Ascending aorta (tissue), 2 donors: ENCODE results near the gene TSPAN18. TPM values are rescaled to one million over a fixed set of nuclear protein-coding genes. Genes with fewer than 3 reads are reported as not detected.

Experiments used
- DNase-seq, 2 donors: peaks; one replicate each; pipeline ENCODE4 v3.0.0-alpha.2; 2019; ENCODE audit warnings: low spot score in 2 of 2
- H3K27ac ChIP-seq, 2 donors: fragments of 200-600 bp; sonication (generic); one replicate each; pipeline ENCODE4 v1.5.1; 2016 to 2017; ENCODE audit warnings: mild to moderate bottlenecking in 1 of 2
- H3K27me3 ChIP-seq: fragments of 200-600 bp; sonication (generic); one replicate; pipeline ENCODE4 v1.5.1; 2017
- H3K36me3 ChIP-seq, 2 donors: fragments of 200-600 bp; sonication (generic); one replicate each; pipeline ENCODE4 v1.5.1; 2016
- H3K4me1 ChIP-seq, 2 donors: fragments of 200-600 bp; sonication (generic); one replicate each; pipeline ENCODE4 v1.5.1; 2016 to 2017; ENCODE audit warnings: mild to moderate bottlenecking in 1 of 2
- H3K4me3 ChIP-seq, 2 donors: fragments of 200-600 bp; sonication (generic); one replicate each; pipeline ENCODE4 v1.5.1; 2016 to 2017; ENCODE audit warnings: mild to moderate bottlenecking in 1 of 2
- H3K9me3 ChIP-seq, 2 donors: fragments of 200-600 bp; sonication (generic); one replicate each; pipeline ENCODE4 v1.5.1; 2016
- intact Hi-C: fragments of 100-400 bp; cut with DNase I; formaldehyde crosslinking; loops from one replicate; pipeline ENCODE4 v1.15.1; 2023
- total RNA-seq: library from RNA; depleted of rRNA; stranded (reverse); fragments of >200 nt; gene quantifications from one replicate; pipeline ENCODE4 v1.1.0, GENCODE V29; 2016
- TF ChIP-seq, protein P1 (sequence below), 3 experiments: fragments of 200-600 bp in 2 of 3; fragments of 450-650 bp in 1 of 3; sonication (generic) in 2 of 3; IDR thresholded peaks; one replicate each; pipeline ENCODE4 v1.5.1; 2016 to 2019; ENCODE audit warnings: antibody characterized with exemption in 3 of 3, mild to moderate bottlenecking in 1 of 3, moderate library complexity in 1 of 3

Gene TSPAN18
- total RNA-seq, 1 donor from 2014 or later = 21.3 TPM

DNA sequence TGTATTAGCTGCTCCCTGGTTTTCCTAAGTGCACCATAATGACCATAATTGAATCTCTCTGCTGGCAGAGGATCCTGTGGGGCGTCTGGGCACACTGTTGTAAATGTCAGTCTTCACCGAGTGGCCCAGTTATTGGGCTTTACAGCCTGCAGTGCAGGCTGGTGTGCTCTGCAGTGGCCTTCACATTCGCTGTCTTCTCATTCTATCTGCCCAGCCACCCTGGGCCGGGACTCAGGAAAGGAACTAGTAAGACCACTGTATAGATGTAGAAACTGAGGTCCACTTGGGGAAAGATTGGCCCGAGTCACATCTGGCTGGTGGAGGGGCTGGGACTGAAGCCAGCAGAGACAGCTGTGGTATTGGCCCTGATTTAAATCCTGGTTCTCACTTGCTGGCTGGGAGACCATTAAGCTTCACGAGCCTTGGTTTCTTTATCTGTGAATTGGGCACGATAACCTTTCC lies 49.3 kb downstream of the TSPAN18 start:
- H3K9me3 ChIP-seq = no peaks in the 10 kb centered on the region
- no peaks in the 10 kb centered on the region for H3K27me3 ChIP-seq
- H3K4me3 ChIP-seq = no peak overlapping the region
- TF ChIP-seq, protein P1, sequence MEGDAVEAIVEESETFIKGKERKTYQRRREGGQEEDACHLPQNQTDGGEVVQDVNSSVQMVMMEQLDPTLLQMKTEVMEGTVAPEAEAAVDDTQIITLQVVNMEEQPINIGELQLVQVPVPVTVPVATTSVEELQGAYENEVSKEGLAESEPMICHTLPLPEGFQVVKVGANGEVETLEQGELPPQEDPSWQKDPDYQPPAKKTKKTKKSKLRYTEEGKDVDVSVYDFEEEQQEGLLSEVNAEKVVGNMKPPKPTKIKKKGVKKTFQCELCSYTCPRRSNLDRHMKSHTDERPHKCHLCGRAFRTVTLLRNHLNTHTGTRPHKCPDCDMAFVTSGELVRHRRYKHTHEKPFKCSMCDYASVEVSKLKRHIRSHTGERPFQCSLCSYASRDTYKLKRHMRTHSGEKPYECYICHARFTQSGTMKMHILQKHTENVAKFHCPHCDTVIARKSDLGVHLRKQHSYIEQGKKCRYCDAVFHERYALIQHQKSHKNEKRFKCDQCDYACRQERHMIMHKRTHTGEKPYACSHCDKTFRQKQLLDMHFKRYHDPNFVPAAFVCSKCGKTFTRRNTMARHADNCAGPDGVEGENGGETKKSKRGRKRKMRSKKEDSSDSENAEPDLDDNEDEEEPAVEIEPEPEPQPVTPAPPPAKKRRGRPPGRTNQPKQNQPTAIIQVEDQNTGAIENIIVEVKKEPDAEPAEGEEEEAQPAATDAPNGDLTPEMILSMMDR (IDR thresholded peaks at IDR 0.05) = no peak
- peak in 1 of 2 donors; percentile 41 for DNase-seq
- no peak overlapping the region for H3K27ac ChIP-seq
- intact Hi-C loops = loop anchor here (2.0 kb wide), 1 partner anchor 49 kb away; the partner anchor contains the start of gene TSPAN18
- H3K36me3 ChIP-seq = no peaks in the 10 kb centered on the region
- H3K4me1 ChIP-seq = peaks cover 0 to 11% of the 10 kb centered on the region in 2 donors

DNA sequence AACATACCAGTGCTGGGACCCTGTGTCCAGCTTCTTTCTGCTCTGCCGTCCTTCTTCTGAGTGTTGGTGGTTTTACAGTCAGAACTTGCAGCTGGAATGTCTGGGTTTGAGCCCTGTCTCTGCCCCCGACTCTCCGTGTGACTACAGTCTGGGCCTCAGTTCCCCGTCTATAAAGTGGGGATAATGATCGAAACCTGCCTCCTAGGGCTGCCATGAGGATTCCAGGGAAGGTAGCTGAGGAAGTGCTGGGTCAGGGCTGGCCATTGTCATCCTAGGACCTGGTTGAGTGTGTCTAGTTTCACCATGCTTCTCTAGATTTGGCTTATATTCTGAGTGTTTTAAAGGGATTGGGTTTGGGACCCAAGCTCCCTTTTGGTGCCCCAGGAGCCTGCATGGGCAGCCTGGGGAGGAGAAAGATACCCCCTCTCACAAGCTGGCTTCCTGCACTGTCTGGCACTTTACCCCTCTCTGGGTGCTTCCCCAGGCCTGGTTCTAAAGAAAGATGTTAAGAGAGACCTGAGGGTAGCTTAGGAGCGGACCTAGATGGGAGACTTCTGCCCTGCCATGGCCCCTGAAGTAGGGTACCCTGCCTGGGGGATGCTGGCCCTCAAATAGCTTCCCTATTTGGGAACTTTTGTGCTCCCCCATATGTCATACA lies 49.9 kb downstream of the TSPAN18 start:
- peak in 1 of 2 donors; percentile 50 for DNase-seq
- no peaks in the 10 kb centered on the region for H3K9me3 ChIP-seq
- no peak overlapping the region for H3K4me3 ChIP-seq
- no peaks in the 10 kb centered on the region for H3K36me3 ChIP-seq
- H3K27ac ChIP-seq = no peak overlapping the region
- no peaks in the 10 kb centered on the region for H3K27me3 ChIP-seq
- TF ChIP-seq, protein P1 (IDR thresholded peaks at IDR 0.05) = no peak
- H3K4me1 ChIP-seq = peaks cover 0 to 11% of the 10 kb centered on the region in 2 donors
- intact Hi-C loops = no loop called here

DNA sequence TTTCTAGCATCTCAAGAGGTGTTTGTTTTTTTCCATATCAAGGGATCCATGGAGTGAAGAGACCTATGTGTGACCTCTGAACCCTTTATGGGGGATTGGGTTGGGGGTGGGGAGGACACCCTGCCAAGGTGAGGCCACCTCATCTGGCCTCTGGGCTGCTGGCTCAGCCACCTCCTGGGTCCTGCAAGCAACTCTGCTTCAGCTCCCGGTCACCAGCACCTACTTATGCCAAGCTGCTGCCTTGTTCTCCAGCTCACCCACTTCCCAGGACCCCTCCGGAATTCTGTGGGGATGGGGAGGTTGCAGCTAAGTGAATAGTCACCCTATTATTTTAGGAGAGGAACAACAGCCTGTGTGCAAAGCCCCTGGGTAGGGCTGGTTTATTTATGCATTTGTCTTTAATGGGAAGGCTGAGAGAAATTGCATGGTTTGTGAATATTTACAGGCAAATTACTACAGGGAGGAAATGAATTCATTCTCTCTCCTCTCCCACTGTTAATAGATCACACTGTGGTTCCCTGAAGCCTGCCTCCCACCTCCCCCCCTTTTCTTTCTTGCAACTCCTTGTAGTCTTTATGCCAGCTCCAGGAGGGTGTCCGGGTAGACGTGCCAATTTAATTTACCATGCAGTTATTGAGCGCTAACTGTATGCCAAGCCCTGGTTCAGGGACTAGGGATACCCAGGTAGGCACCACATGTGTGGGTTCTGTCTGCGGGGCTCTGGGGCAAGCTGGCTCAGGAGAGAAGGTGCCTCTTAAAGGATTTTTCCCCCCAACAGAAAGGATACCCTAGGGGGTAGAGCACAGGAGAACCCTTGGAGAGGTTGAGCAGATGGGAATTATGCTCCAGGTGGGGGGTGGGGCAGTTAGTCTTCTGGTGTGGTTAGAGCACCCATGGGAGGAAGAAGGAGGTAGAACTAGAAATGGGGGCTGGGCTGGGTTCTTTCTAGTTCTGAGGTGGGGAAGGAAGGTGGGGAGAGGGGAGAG lies 50.7 kb downstream of the TSPAN18 start:
- H3K36me3 ChIP-seq = no peaks in the 10 kb centered on the region
- TF ChIP-seq, protein P1 (IDR thresholded peaks at IDR 0.05) = no peak
- no peak for DNase-seq
- no peaks in the 10 kb centered on the region for H3K27me3 ChIP-seq
- H3K4me3 ChIP-seq = no peak overlapping the region
- no peaks in the 10 kb centered on the region for H3K9me3 ChIP-seq
- intact Hi-C loops = no loop called here
- H3K27ac ChIP-seq = no peak overlapping the region
- H3K4me1 ChIP-seq = peaks cover 0 to 11% of the 10 kb centered on the region in 2 donors

DNA sequence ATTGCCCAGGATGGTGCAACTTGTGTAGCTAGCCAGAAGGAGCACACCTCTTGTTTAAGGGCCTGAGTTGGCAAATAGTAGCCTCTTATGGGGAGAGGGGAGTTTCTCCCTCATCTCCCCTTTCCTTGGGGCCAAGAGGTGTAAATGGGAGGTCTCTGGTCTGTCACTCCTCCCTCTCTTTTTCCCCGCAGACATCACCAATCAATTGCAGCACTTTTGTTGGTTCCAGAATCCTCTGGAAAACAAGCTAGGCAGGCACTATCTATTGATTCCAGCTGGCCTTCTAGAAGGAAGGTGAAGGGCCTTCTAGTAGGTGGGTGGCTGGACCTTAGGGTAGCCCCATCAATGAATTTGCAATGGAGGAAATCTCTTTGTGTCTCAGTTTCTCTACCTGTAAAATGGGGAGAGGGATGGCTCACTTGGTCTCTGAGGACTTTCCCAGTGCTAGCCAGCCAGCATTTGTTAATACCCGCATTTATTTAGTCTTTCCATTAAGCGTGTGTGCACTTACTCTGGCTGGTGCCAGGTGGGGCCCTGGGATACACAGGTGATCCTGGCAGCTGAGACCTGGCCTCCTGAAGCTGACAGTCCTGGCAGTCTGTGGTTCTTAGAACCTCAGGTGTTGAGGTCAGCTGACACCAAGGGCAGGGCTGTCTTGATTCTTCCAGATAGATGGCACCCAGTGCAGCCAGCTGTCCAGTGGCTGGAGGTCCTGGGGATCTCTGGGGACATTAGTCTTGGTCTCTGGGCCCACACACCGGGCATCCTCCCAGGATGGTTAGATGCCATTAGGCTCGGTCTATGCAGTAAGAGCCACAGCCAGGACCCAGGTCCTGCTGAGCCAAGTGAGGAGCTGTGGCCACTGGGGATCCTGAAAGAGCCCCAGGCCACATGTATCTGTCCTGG lies 51.7 kb downstream of the TSPAN18 start:
- Histone ChIP-seq H3K9me3 (no peaks in the 10 kb centered on the region), H3K27me3 (no peaks in the 10 kb centered on the region), H3K4me3 (no peak overlapping the region), H3K36me3 (no peaks in the 10 kb centered on the region), H3K4me1 (peaks cover 0 to 11% of the 10 kb centered on the region in 2 donors), H3K27ac (no peak overlapping the region)
- intact Hi-C loops = no loop called here
- TF ChIP-seq, protein P1 (IDR thresholded peaks at IDR 0.05) = no peak
- no peak for DNase-seq
